Upper lobe of left lung (tissue), 6 donors: ENCODE results near the gene SNCB. TPM values are rescaled to one million over a fixed set of nuclear protein-coding genes. Genes with fewer than 3 reads are reported as not detected.

ENCODE experiments used
- ATAC-seq, 2 donors: fragments of 200-7000 bp; cut with Tn5 transposase; one replicate each; pipeline ENCODE4 v1.9.1; 2022; ENCODE audit warnings: mild to moderate bottlenecking in 2 of 2, moderate library complexity in 2 of 2; ENCODE audit not compliant: low FRiP score in 2 of 2
- DNase-seq, 2 donors: peaks; one replicate each; pipeline ENCODE4 v3.0.0-alpha.2; 2019 to 2020
- H3K27ac ChIP-seq, 4 donors: fragments of 200-600 bp; sonication (generic); one replicate each; pipeline ENCODE4 v1.5.1; 2016 to 2019
- H3K27me3 ChIP-seq, 4 donors: fragments of 200-600 bp; sonication (generic); one replicate each; pipeline ENCODE4 v1.5.1; 2017 to 2019
- H3K36me3 ChIP-seq, 4 donors: fragments of 200-600 bp; sonication (generic); one replicate each; pipeline ENCODE4 v1.5.1; 2016 to 2019
- H3K4me1 ChIP-seq, 4 donors: fragments of 200-600 bp; sonication (generic); one replicate each; pipeline ENCODE4 v1.5.1; 2018 to 2019
- H3K4me3 ChIP-seq, 4 donors: fragments of 200-600 bp; sonication (generic); one replicate each; pipeline ENCODE4 v1.5.1; 2017 to 2019; ENCODE audit warnings: mild to moderate bottlenecking in 2 of 4, moderate library complexity in 1 of 4
- H3K9me3 ChIP-seq, 4 donors: fragments of 200-600 bp; sonication (generic); one replicate each; pipeline ENCODE4 v1.5.1; 2018 to 2019
- EP300 ChIP-seq, 4 donors: sonication (generic); formaldehyde crosslinking; IDR thresholded peaks; one replicate each; pipeline ENCODE4 v1.5.1; 2017; ENCODE audit warnings: antibody characterized with exemption in 4 of 4, control low read depth in 2 of 4
- POLR2A ChIP-seq, 4 donors: fragments of 450-650 bp; IDR thresholded peaks; one replicate each; pipeline ENCODE4 v1.5.1; 2016 to 2017; ENCODE audit warnings: antibody characterized with exemption in 4 of 4, mild to moderate bottlenecking in 2 of 4
- POLR2AphosphoS5 ChIP-seq, 2 donors: sonication (generic); formaldehyde crosslinking; IDR thresholded peaks; one replicate each; pipeline ENCODE4 v1.5.1; 2017; ENCODE audit warnings: antibody characterized with exemption in 2 of 2
- WGBS, 2 donors: methylation state at CpG; one replicate each; pipeline ENCODE4 v1.1.5; 2017 to 2018; 5-methylcytosine and 5-hydroxymethylcytosine counted together
- total RNA-seq, 6 donors: library from RNA; depleted of rRNA in 4 of 6; stranded (reverse); fragments of >200 nt in 4 of 6; gene quantifications; one replicate each; pipeline versions ENCODE4 v1.1.0 to v1.2.1, GENCODE V29; 2016 to 2021
- TF ChIP-seq, protein P1 (sequence below), 6 experiments: fragments of 450-650 bp in 4 of 6; fragments of 200-600 bp in 2 of 6; sonication (generic) in 2 of 6; IDR thresholded peaks; one replicate each; pipeline ENCODE4 v1.5.1; 2016 to 2019; ENCODE audit warnings: antibody characterized with exemption in 6 of 6
- donor health status: DM: no; HTN: no; CAD: no; lungs with moderate emphysema.
- donor health status: DM: no; HTN: yes; CAD: no; lungs with severe emphysema.

Gene SNCB
- total RNA-seq, 6 donors from 2014 or later = not detected

DNA sequence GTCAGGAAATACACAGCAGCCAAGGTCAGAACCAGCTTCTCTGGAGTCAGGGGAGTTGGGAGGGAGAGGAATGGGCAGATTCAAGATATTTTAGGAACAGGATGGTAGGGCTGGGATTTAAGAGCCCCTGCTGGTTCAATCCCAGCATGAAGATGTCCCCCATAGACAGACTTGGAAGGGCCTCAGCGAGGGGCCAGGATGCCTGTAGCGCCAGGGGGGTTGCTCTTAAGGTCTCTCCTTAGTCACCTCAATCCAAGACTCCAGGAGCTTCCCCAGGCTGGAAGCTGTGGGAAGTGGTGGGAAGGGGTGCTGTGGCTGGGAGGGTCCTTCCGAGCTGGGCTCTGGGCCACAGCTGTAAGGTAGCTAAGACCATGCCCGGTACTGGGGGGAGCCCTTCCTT is 8.9 kb upstream of the SNCB start:
- H3K27me3 ChIP-seq = no peaks in the 10 kb centered on the region
- no peak for DNase-seq

GRCh38 chr5:176638437-176638836 is 8.1 kb upstream of the SNCB start:
- Histone ChIP-seq H3K4me3 (no peak overlapping the region), H3K9me3 (no peaks in the 10 kb centered on the region), H3K27me3 (no peaks in the 10 kb centered on the region), H3K4me1 (no peaks in the 10 kb centered on the region), H3K36me3 (no peaks in the 10 kb centered on the region), H3K27ac (no peak overlapping the region)
- TF ChIP-seq POLR2AphosphoS5 (IDR thresholded peaks at IDR 0.05) (no peak), EP300 (IDR thresholded peaks at IDR 0.05) (no peak)
- DNase-seq (no peak), ATAC-seq (no peak)
- 97 to 98% methylated on average over 3 of the region's 3 CpGs for WGBS, 2 donors

More for the DNA sequence above, 8.9 kb upstream of the SNCB start:
- Histone ChIP-seq H3K4me3 (no peak overlapping the region), H3K4me1 (no peaks in the 10 kb centered on the region), H3K36me3 (no peaks in the 10 kb centered on the region), H3K27ac (no peak overlapping the region), H3K9me3 (no peaks in the 10 kb centered on the region)
- 60 to 76% methylated on average over 3 of the region's 4 CpGs for WGBS, 2 donors
- no peak for ATAC-seq
- no peak for TF ChIP-seq POLR2AphosphoS5 (IDR thresholded peaks at IDR 0.05)
- no peak for TF ChIP-seq POLR2A (IDR thresholded peaks at IDR 0.05)
- no peak for TF ChIP-seq EP300 (IDR thresholded peaks at IDR 0.05)
- TF ChIP-seq, protein P1, sequence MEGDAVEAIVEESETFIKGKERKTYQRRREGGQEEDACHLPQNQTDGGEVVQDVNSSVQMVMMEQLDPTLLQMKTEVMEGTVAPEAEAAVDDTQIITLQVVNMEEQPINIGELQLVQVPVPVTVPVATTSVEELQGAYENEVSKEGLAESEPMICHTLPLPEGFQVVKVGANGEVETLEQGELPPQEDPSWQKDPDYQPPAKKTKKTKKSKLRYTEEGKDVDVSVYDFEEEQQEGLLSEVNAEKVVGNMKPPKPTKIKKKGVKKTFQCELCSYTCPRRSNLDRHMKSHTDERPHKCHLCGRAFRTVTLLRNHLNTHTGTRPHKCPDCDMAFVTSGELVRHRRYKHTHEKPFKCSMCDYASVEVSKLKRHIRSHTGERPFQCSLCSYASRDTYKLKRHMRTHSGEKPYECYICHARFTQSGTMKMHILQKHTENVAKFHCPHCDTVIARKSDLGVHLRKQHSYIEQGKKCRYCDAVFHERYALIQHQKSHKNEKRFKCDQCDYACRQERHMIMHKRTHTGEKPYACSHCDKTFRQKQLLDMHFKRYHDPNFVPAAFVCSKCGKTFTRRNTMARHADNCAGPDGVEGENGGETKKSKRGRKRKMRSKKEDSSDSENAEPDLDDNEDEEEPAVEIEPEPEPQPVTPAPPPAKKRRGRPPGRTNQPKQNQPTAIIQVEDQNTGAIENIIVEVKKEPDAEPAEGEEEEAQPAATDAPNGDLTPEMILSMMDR (IDR thresholded peaks at IDR 0.05) = no peak

- no peak overlapping the region for H3K4me3 ChIP-seq
- DNase-seq (no peak), ATAC-seq (no peak)
- H3K4me1 ChIP-seq = no peaks in the 10 kb centered on the region
- H3K36me3 ChIP-seq = no peaks in the 10 kb centered on the region
- TF ChIP-seq, protein P1 (IDR thresholded peaks at IDR 0.05) = no peak
- no peak for TF ChIP-seq POLR2A (IDR thresholded peaks at IDR 0.05)
- 54 to 56% methylated on average over 4 of the region's 4 CpGs for WGBS, 2 donors
- no peaks in the 10 kb centered on the region for H3K9me3 ChIP-seq
- peaks cover 0 to 3% (median 0%) of the 10 kb centered on the region in 4 donors for H3K27me3 ChIP-seq
- H3K27ac ChIP-seq = no peak overlapping the region
These were observed 7.2 kb upstream of the SNCB start for GRCh38 chr5:176637556-176637955.

GRCh38 chr5:176636426-176636825 is 6.1 kb upstream of the SNCB start:
- Histone ChIP-seq H3K4me3 (no peak overlapping the region), H3K27me3 (peaks cover 0 to 4% (median 2%) of the 10 kb centered on the region in 4 donors), H3K36me3 (no peaks in the 10 kb centered on the region), H3K9me3 (no peaks in the 10 kb centered on the region), H3K27ac (no peak overlapping the region), H3K4me1 (no peaks in the 10 kb centered on the region)
- TF ChIP-seq, protein P1 (IDR thresholded peaks at IDR 0.05) = no peak
- no peak for TF ChIP-seq EP300 (IDR thresholded peaks at IDR 0.05)
- DNase-seq (no peak), ATAC-seq (no peak)
- WGBS, 2 donors = 38 to 55% methylated on average over 9 of the region's 9 CpGs

DNA sequence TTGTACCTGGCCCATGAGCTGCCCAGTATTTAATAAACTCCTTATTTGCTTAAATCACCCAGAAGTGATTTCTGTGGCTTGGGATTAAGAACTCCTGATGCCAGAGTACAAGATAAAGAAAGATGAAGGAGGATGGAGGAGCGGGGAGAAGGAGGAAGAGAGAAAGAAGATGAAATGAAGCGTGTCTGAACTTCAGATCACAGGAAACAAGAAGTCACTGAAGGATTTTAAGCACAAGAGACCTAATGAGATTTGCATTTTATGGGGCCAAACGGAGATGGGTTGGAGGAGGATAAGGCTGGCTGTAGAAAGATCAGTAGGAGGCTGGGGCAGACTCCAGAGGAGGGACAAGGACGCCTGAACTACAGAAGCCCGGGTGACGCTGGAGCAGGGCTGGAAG is 3.3 kb upstream of the SNCB start:
- Histone ChIP-seq H3K4me1 (peaks cover 12 to 18% (median 13%) of the 10 kb centered on the region in 4 donors), H3K9me3 (no peaks in the 10 kb centered on the region), H3K27ac (no peak overlapping the region), H3K36me3 (no peaks in the 10 kb centered on the region), H3K4me3 (no peak overlapping the region), H3K27me3 (peaks cover 0 to 27% (median 14%) of the 10 kb centered on the region in 4 donors)
- ATAC-seq (no peak), DNase-seq (no peak)
- 25 to 34% methylated on average over 6 of the region's 6 CpGs for WGBS, 2 donors
- TF ChIP-seq POLR2AphosphoS5 (IDR thresholded peaks at IDR 0.05) (no peak), POLR2A (IDR thresholded peaks at IDR 0.05) (no peak), EP300 (IDR thresholded peaks at IDR 0.05) (no peak)
- TF ChIP-seq, protein P1 (IDR thresholded peaks at IDR 0.05) = no peak
